Fibroblast of mammary gland (primary cell): Measurements from ENCODE around the gene TLR10.
"Not testable (repeated sequence)": the region's sequence is repeated elsewhere in the genome, so short reads cannot be mapped to it uniquely, and the experiment has no call there.

ENCODE experiments used
- DNase-seq: peaks from one replicate; pipeline ENCODE4 v3.0.0-alpha.2; 2010; ENCODE audit warnings: low read depth
- H3K4me3 ChIP-seq: 2 replicates; pipeline ENCODE4 v1.5.1; 2011; ENCODE audit warnings: low read depth, mild to moderate bottlenecking, low read length, moderate library complexity; ENCODE audit not compliant: control insufficient read depth
- CTCF ChIP-seq: conservative IDR thresholded peaks from 2 replicates; pipeline ENCODE4 v1.5.1; 2011; ENCODE audit warnings: low read depth, low read length, inconsistent platforms; ENCODE audit not compliant: control insufficient read depth, insufficient read depth

The TLR10 gene

GRCh38 chr4:38811297-38811696 is 28.5 kb upstream of the TLR10 start:
- H3K4me3 ChIP-seq: no peak overlapping the region
- TF ChIP-seq CTCF: no peak
- DNase-seq: no peak

- not testable (repeated sequence) for DNase-seq, H3K4me3 ChIP-seq
Observed at GRCh38 chr4:38807462-38807861, 24.7 kb upstream of the TLR10 start.

DNA sequence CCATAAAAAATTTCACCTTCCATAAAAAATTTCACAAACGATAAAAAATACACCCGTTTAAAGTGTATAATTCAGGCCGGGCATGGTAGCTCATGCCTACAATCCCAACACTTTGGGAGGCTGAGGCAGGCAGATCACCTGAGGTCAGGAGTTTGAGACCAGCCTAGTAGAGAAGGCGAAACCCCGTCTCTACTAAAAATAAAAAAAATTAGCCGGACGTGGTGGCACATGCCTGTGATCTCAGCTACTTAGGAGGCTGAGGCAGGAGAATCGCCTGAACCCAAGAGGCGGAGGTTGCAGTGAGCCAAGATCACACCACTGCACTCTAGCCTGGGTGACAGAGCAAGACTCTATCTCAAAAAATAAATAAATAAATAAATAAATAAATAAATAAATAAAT is 23.5 kb upstream of the TLR10 start:
- not testable (repeated sequence) for DNase-seq, H3K4me3 ChIP-seq

DNA sequence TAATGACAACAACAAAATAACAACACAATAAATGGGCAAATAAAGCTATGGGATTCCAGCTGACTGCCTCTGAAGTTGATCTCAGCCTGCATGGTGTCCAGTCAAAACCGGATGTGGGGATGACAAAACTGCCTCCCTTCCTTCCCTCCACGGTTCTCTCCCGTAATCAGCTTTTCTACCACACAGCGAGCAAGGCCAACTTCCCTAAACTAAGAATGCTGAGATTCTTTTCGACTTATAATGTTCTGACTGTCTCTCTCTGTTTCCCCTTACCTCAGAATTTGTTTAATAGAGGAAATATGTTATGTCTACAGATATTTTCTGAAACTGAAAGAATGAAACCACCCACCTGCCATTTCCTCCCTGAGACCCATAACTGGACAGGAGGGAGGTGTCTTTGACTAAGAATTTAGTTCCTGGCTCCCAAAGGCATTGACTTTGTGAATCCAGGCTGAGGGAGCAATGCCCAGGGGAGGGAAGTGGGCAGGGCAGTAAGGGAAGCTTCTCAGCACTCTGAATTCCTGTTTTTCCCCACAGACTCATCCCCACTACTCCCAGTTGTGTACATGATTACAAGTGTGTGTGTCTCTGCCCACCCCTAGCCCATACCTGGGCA is 22.8 kb upstream of the TLR10 start:
- H3K4me3 ChIP-seq: no peak overlapping the region
- TF ChIP-seq CTCF: no peak
- DNase-seq: peak; percentile 17

GRCh38 chr4:38804654-38805295 is 22.0 kb upstream of the TLR10 start, which contains the start of gene TLR1:
Gene TLR1, minus strand, starts transcription at chr4:38804791. Its CDS starts 5,960 bp downstream, at chr4:38798831.
- TF ChIP-seq CTCF: peak; percentile 60
- H3K4me3 ChIP-seq: no peak within 1 kb of the TSS
- peak; percentile 70 for DNase-seq

- DNase-seq: no peak
- no peak overlapping the region for H3K4me3 ChIP-seq
Observed at GRCh38 chr4:38803833-38804653, 21.3 kb upstream of the TLR10 start.

More at GRCh38 chr4:38803833-38804653, 21.3 kb upstream of the TLR10 start:
- TF ChIP-seq CTCF: no peak
